ENCODE data around the gene ADARB2. TPM values are rescaled to one million over a fixed set of nuclear protein-coding genes. Genes with fewer than 3 reads are reported as not detected.
"Not testable (repeated sequence)": the region's sequence is repeated elsewhere in the genome, so short reads cannot be mapped to it uniquely, and the experiment has no call there.

The ADARB2 gene
- total RNA-seq, 1 donor from 2014 or later = 0.06 TPM

GRCh38 chr10:1552406-1552805, 184.9 kb downstream of the ADARB2 start:
- no peak for DNase-seq (ENCODE audit: low spot score)

- peak; percentile 68 for DNase-seq (ENCODE audit: low spot score)
Observed at GRCh38 chr10:1551636-1552338, 185.5 kb downstream of the ADARB2 start.

GRCh38 chr10:1550616-1551015, 186.7 kb downstream of the ADARB2 start:
- peak; percentile 28 for DNase-seq (ENCODE audit: low spot score)

- DNase-seq (ENCODE audit: low spot score) = no peak
Observed at GRCh38 chr10:1550291-1550595, 187.1 kb downstream of the ADARB2 start.

GRCh38 chr10:1549591-1550290, 187.6 kb downstream of the ADARB2 start:
- peak; percentile 69 for DNase-seq (ENCODE audit: low spot score)

- no peak for DNase-seq (ENCODE audit: low spot score)
Observed at GRCh38 chr10:1548596-1548995, 188.7 kb downstream of the ADARB2 start.

GRCh38 chr10:1548146-1548545, 189.2 kb downstream of the ADARB2 start:
- DNase-seq (ENCODE audit: low spot score) = peak; percentile 30

GRCh38 chr10:1546431-1547110, 190.8 kb downstream of the ADARB2 start:
- DNase-seq (ENCODE audit: low spot score) = peak; percentile 65

- peak; percentile 41 for DNase-seq (ENCODE audit: low spot score)
Observed at GRCh38 chr10:1545524-1545923, 191.8 kb downstream of the ADARB2 start.

- peak; percentile 67 for DNase-seq (ENCODE audit: low spot score)
Observed at GRCh38 chr10:1544929-1545328, 192.4 kb downstream of the ADARB2 start.

GRCh38 chr10:1544209-1544673, 193.1 kb downstream of the ADARB2 start:
- peak; percentile 71 for DNase-seq (ENCODE audit: low spot score)

- DNase-seq (ENCODE audit: low spot score) = peak; percentile 30
Observed at GRCh38 chr10:1543596-1543995, 193.7 kb downstream of the ADARB2 start.

- peak; percentile 86 for DNase-seq (ENCODE audit: low spot score)
Observed at GRCh38 chr10:1542941-1543340, 194.4 kb downstream of the ADARB2 start.

GRCh38 chr10:1540144-1540543, 197.2 kb downstream of the ADARB2 start:
- peak; percentile 64 for DNase-seq (ENCODE audit: low spot score)

GRCh38 chr10:1539216-1539615, 198.1 kb downstream of the ADARB2 start:
- DNase-seq (ENCODE audit: low spot score) = peak; percentile 81

- DNase-seq (ENCODE audit: low spot score) = peak; percentile 88
Observed at GRCh38 chr10:1538531-1539061, 198.7 kb downstream of the ADARB2 start.

- peak; percentile 88 for DNase-seq (ENCODE audit: low spot score)
Observed at GRCh38 chr10:1538121-1538520, 199.2 kb downstream of the ADARB2 start.

GRCh38 chr10:1537449-1537848, 199.9 kb downstream of the ADARB2 start:
- not testable (repeated sequence) for DNase-seq (ENCODE audit: low spot score)

- peak; percentile 30 for DNase-seq (ENCODE audit: low spot score)
Observed at GRCh38 chr10:1536341-1536740, 201.0 kb downstream of the ADARB2 start.

- DNase-seq (ENCODE audit: low spot score) = peak; percentile 74
Observed at GRCh38 chr10:1535301-1535965, 201.9 kb downstream of the ADARB2 start.

GRCh38 chr10:1534820-1535219, 202.5 kb downstream of the ADARB2 start:
- DNase-seq (ENCODE audit: low spot score) = peak; percentile 68

Measured in mesenteric fat pad (tissue), 1 donor.